Hippocampal formation (tissue), 2 donors: Measurements from ENCODE around the gene ZSCAN23.
A peak's percentile ranks its signal among the peaks of the same experiment; 100 is the strongest.
"Not testable (repeated sequence)": the region's sequence is repeated elsewhere in the genome, so short reads cannot be mapped to it uniquely, and the experiment has no call there.

Experiments used
- DNase-seq, 2 donors: peaks; one replicate each; lab custom pipeline; 2025; lab: John Stamatoyannopoulos, UW

The ZSCAN23 gene

GRCh38 chr6:28443112-28443773, at the start of gene ZSCAN23:
Gene ZSCAN23 (minus strand): TSS chr6:28443491. CDS start chr6:28436266, 7,225 bp downstream.
- peak; percentile 30 to 64 for DNase-seq

GRCh38 chr6:28491984-28492317, 48.7 kb upstream of the ZSCAN23 start:
- no peak for DNase-seq

GRCh38 chr6:28490205-28490890, 47.1 kb upstream of the ZSCAN23 start:
- DNase-seq: peak in 1 of 2 donors; percentile 9

GRCh38 chr6:28489366-28490204, 46.3 kb upstream of the ZSCAN23 start:
- DNase-seq: peak in 1 of 2 donors; percentile 2

GRCh38 chr6:28488916-28489365, 45.6 kb upstream of the ZSCAN23 start:
- peak in 1 of 2 donors; percentile 28 for DNase-seq

- no peak for DNase-seq
These were observed 43.9 kb upstream of the ZSCAN23 start for GRCh38 chr6:28486988-28487742.

GRCh38 chr6:28486533-28486932, 43.2 kb upstream of the ZSCAN23 start:
- DNase-seq: no peak

GRCh38 chr6:28485482-28485881, 42.2 kb upstream of the ZSCAN23 start:
- DNase-seq: no peak

GRCh38 chr6:28480253-28480932, 37.1 kb upstream of the ZSCAN23 start:
- DNase-seq: no peak

- no peak for DNase-seq
These were observed 35.2 kb upstream of the ZSCAN23 start for GRCh38 chr6:28478518-28478917.

GRCh38 chr6:28474441-28475219, 31.3 kb upstream of the ZSCAN23 start:
- peak in 1 of 2 donors; percentile 35 for DNase-seq

- DNase-seq: not testable (repeated sequence)
These were observed 26.0 kb upstream of the ZSCAN23 start for GRCh38 chr6:28469153-28469745.

- no peak for DNase-seq
These were observed 24.8 kb upstream of the ZSCAN23 start for GRCh38 chr6:28468056-28468455.

GRCh38 chr6:28462401-28462800, 19.1 kb upstream of the ZSCAN23 start:
- no peak for DNase-seq

GRCh38 chr6:28458568-28458967, 15.3 kb upstream of the ZSCAN23 start:
- DNase-seq: no peak

- no peak for DNase-seq
These were observed 5.8 kb upstream of the ZSCAN23 start for GRCh38 chr6:28449056-28449455.

GRCh38 chr6:28447512-28447906, 4.2 kb upstream of the ZSCAN23 start:
- not testable (repeated sequence) for DNase-seq

GRCh38 chr6:28446818-28447511, 3.7 kb upstream of the ZSCAN23 start:
- peak in 1 of 2 donors; percentile 1 for DNase-seq

GRCh38 chr6:28444759-28445158, 1.5 kb upstream of the ZSCAN23 start:
- not testable (repeated sequence) for DNase-seq
